Loucy (cell line): ENCODE results near the gene LAMB4.

ENCODE experiments used
- H2AFZ ChIP-seq: fragments of 200-600 bp; sonication (generic); 2 replicates; pipeline ENCODE4 v1.6.0; 2016; ENCODE audit warnings: antibody characterized with exemption, mild to moderate bottlenecking, low read length, moderate library complexity
- H3F3A ChIP-seq: fragments of 200-600 bp; 2 replicates; pipeline ENCODE4 v1.6.0; 2016; ENCODE audit warnings: antibody characterized with exemption, low read depth, mild to moderate bottlenecking
- H3K27me3 ChIP-seq: fragments of 200-600 bp; sonication (generic); 2 replicates; pipeline ENCODE4 v1.6.1; 2014; ENCODE audit warnings: low read length, mild to moderate bottlenecking; ENCODE audit not compliant: insufficient read depth, poor library complexity, severe bottlenecking
- H3K36me3 ChIP-seq: fragments of 200-600 bp; sonication (generic); 2 replicates; pipeline ENCODE4 v1.6.1; 2016; ENCODE audit warnings: low read length; ENCODE audit not compliant: insufficient read depth
- H3K4me1 ChIP-seq: fragments of 200-600 bp; sonication (generic); 2 replicates; pipeline ENCODE4 v1.5.1; 2014; ENCODE audit warnings: low read length, mild to moderate bottlenecking; ENCODE audit not compliant: insufficient read depth, poor library complexity, severe bottlenecking
- H3K4me2 ChIP-seq: fragments of 200-600 bp; sonication (generic); 2 replicates; pipeline ENCODE4 v1.6.0; 2014; ENCODE audit warnings: antibody characterized with exemption, low read length, low read depth, mild to moderate bottlenecking; ENCODE audit not compliant: poor library complexity, severe bottlenecking
- H3K4me3 ChIP-seq: fragments of 200-600 bp; sonication (generic); 2 replicates; pipeline ENCODE4 v1.5.1; 2014; ENCODE audit warnings: low read length, mild to moderate bottlenecking, mixed read lengths; ENCODE audit not compliant: poor library complexity, severe bottlenecking
- H3K79me2 ChIP-seq: fragments of 200-600 bp; sonication (generic); 2 replicates; pipeline ENCODE4 v1.6.1; 2014; ENCODE audit warnings: low read length; ENCODE audit not compliant: insufficient read depth
- H3K9ac ChIP-seq: fragments of 200-600 bp; sonication (generic); 2 replicates; pipeline ENCODE4 v1.6.0; 2014; ENCODE audit warnings: mild to moderate bottlenecking, low read depth, low read length, moderate library complexity; ENCODE audit not compliant: poor library complexity, severe bottlenecking
- H3K9me2 ChIP-seq: fragments of 200-600 bp; sonication (generic); replicated peaks from 2 replicates; pipeline ENCODE4 v1.6.1; 2016; ENCODE audit warnings: low read depth, low read length, mixed read lengths
- H3K9me3 ChIP-seq: fragments of 200-600 bp; sonication (generic); 2 replicates; pipeline ENCODE4 v1.6.1; 2014; ENCODE audit warnings: mild to moderate bottlenecking, antibody characterized with exemption, low read length, low read depth; ENCODE audit not compliant: insufficient read depth
- H4K20me1 ChIP-seq: fragments of 200-600 bp; sonication (generic); 2 replicates; pipeline ENCODE4 v1.6.0; 2014; ENCODE audit warnings: antibody characterized with exemption, low read length, mild to moderate bottlenecking; ENCODE audit not compliant: insufficient read depth, poor library complexity, severe bottlenecking
- CTCF ChIP-seq: fragments of 200-600 bp; sonication (generic); conservative IDR thresholded peaks from 2 replicates; pipeline ENCODE4 v1.5.1; 2014; ENCODE audit warnings: mild to moderate bottlenecking, antibody characterized with exemption, low read length
- EZH2phosphoT487 ChIP-seq: fragments of 200-600 bp; IDR thresholded peaks from 2 replicates; pipeline ENCODE4 v1.6.1; 2018; ENCODE audit warnings: antibody characterized with exemption, mild to moderate bottlenecking, moderate library complexity, borderline replicate concordance

LAMB4 gene

GRCh38 chr7:107973861-107974260 is 156.3 kb downstream of the LAMB4 start:
- Histone ChIP-seq H4K20me1 (no peaks in the 10 kb centered on the region), H3K4me3 (no peak overlapping the region), H3K27me3 (no peaks in the 10 kb centered on the region), H3K4me1 (no peaks in the 10 kb centered on the region), H3K36me3 (no peaks in the 10 kb centered on the region), H2AFZ (no peak overlapping the region), H3K4me2 (no peak overlapping the region), H3K9ac (no peak overlapping the region), H3K79me2 (no peaks in the 10 kb centered on the region), H3K9me2 (no peaks in the 10 kb centered on the region), H3F3A (no peaks in the 10 kb centered on the region), H3K9me3 (no peaks in the 10 kb centered on the region; the same call in 1 of the 2 replicates)
- TF ChIP-seq EZH2phosphoT487 (no peak), CTCF (no peak)
